Measurements from ENCODE around the gene TTC39C. TPM values are rescaled to one million over a fixed set of nuclear protein-coding genes. Genes with fewer than 3 reads are reported as not detected.

Gene TTC39C
- total RNA-seq, 1 donor from 2014 or later: 68.4 TPM

DNA sequence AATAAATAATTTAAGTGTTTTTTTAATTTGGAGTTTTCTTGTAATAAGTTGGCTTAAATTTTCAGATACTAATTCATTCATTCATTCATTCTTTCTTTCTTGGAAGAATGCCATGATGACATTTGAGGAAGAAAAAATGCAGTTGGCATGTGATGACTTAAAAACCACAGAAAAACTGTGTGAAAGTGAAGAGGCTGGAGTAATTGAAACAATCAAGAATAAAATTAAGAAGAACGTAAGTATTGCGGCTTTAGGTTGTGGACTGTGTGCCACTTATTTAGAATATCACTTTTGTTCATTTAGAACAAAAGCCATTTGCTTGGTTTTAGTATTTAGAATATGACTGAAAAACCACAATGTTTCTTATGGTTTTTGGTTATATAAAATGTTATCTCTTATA lies 51.4 kb downstream of the TTC39C start:
- ChIA-PET CTCF (no interaction called here), POLR2A (no interaction called here)
- H3K27me3 Mint-ChIP-seq: no peaks in the 10 kb centered on the region
- no peak overlapping the region for H3K4me3 Mint-ChIP-seq
- no peak overlapping the region for H3K27ac Mint-ChIP-seq
- intact Hi-C loops (cut with micrococcal nuclease): no loop called here
- no peak for DNase-seq
- no peaks in the 10 kb centered on the region for H3K9me3 Mint-ChIP-seq
- peaks cover 47% of the 10 kb centered on the region for H3K36me3 Mint-ChIP-seq (ENCODE audit: low read depth)
- no peak for ATAC-seq (ENCODE audit: low read depth)
- peaks cover 21% of the 10 kb centered on the region for H3K4me1 Mint-ChIP-seq
- TF ChIP-seq, protein P1, sequence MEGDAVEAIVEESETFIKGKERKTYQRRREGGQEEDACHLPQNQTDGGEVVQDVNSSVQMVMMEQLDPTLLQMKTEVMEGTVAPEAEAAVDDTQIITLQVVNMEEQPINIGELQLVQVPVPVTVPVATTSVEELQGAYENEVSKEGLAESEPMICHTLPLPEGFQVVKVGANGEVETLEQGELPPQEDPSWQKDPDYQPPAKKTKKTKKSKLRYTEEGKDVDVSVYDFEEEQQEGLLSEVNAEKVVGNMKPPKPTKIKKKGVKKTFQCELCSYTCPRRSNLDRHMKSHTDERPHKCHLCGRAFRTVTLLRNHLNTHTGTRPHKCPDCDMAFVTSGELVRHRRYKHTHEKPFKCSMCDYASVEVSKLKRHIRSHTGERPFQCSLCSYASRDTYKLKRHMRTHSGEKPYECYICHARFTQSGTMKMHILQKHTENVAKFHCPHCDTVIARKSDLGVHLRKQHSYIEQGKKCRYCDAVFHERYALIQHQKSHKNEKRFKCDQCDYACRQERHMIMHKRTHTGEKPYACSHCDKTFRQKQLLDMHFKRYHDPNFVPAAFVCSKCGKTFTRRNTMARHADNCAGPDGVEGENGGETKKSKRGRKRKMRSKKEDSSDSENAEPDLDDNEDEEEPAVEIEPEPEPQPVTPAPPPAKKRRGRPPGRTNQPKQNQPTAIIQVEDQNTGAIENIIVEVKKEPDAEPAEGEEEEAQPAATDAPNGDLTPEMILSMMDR (IDR thresholded peaks at IDR 0.05): no peak

DNA sequence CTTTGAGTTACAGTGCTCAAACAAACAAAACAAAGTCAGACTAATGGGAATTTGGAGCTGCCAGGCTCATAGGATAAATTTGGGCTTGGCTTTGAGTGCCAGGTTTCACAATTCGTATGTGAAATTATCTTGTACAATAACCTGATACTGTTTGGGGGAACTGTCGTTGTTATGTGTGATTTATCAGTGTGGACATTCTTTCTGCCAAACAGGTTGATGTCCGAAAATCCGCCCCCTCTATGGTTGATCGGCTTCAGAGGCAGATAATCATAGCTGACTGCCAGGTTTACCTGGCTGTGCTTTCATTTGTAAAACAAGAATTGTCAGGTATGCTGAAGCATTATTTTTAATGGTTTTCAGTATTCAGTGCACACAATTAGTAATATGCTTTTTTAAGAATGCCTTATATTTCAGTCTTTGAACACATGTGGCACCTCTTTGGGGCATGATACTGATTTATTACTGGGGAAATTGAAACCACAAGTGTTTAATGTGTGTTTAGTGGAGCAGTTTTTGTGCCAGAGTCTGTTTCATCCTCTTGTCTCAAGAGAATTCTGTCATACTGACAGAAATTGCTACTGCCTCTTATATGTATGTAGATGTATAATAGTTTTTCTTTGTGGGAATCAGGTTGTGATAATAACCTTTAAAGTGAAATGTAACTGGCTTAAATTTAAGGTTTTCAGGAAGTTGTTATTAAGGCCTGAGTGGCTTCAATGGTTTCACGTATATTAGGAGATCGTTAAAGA lies 54.6 kb downstream of the TTC39C start:
- Mint-ChIP-seq H3K4me3 (no peak overlapping the region), H3K4me1 (peaks cover 8% of the 10 kb centered on the region), H3K27me3 (no peaks in the 10 kb centered on the region), H3K27ac (no peak overlapping the region), H3K36me3 (ENCODE audit: low read depth) (peaks cover 70% of the 10 kb centered on the region), H3K9me3 (no peaks in the 10 kb centered on the region)
- CTCF ChIA-PET: no interaction called here
- TF ChIP-seq, protein P1 (IDR thresholded peaks at IDR 0.05): no peak
- ATAC-seq (ENCODE audit: low read depth) (no peak), DNase-seq (no peak)
- POLR2A ChIA-PET: no interaction called here
- intact Hi-C loops (cut with micrococcal nuclease): no loop called here

DNA sequence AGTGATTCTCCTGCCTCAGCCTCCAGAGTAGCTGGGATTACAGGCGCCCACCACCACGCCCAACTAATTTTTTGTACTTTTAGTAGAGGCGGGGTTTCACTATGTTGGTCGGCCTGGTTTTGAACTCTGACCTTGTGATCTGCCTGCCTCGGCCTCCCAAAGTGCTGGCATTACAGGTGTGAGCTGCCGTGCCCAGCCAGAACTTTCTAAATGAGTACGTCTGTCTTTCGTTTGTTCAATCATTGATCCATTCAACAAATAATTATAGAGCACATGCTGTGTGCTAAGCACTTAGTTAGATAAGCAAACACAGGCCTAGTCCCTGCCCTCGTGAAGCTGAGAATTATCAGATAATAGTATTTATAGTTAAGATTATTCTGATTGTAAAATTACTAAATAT lies 56.5 kb downstream of the TTC39C start:
- Mint-ChIP-seq H3K4me1 (peaks cover 8% of the 10 kb centered on the region), H3K36me3 (ENCODE audit: low read depth) (peaks cover 67% of the 10 kb centered on the region), H3K27ac (no peak overlapping the region), H3K9me3 (peaks cover 4% of the 10 kb centered on the region), H3K27me3 (no peaks in the 10 kb centered on the region), H3K4me3 (no peak overlapping the region)
- DNase-seq (no peak), ATAC-seq (ENCODE audit: low read depth) (no peak)
- CTCF ChIA-PET: interaction anchor here (1.0 kb wide), 1 partner anchor 49 kb away, joined by 4 read pairs; no protein-coding TSS in a partner anchor
- POLR2A ChIA-PET: no interaction called here
- TF ChIP-seq, protein P1 (IDR thresholded peaks at IDR 0.05): no peak
- intact Hi-C loops (cut with micrococcal nuclease): no loop called here

DNA sequence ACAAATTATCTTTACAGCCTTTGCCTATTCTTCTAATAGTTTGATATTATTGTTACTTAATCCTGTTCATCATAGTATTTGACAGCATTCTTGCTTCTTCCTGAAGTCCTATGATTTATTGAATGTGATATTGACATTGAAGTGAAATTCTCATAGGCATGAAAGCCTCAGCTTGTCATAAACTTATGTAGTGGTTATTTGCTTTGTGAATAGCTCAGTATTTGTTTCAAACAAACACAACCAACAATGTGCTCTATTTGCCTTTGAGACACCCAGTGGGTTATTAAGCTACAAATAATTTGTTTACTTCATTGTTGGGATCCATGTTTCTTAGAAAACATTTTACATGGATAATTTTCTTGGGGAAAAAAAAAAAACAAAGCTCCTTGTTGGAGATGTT lies 57.2 kb downstream of the TTC39C start:
- H3K27ac Mint-ChIP-seq: no peak overlapping the region

DNA sequence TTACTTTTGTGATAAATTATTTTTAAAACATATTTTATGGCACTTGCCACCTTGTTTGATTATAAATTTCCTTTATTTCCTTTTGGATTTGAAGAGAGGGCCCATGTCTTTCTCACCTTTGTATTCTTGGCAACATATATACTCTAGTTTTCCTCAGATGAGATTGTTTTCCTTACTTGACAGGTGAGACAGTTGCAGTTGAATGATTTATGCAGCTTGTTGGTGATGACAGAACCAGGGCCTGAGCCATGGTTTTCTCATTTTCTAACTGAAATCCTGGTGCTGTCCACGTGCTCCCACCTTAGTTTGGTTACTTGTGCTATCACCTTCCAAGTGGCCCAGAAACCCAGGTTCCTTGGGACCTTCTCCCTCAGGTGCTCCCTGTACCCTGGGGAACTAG lies 58.2 kb downstream of the TTC39C start:
- ChIA-PET POLR2A (interaction anchor here (0.7 to 1.0 kb wide), 2 partner anchors 9 to 10 kb away, joined by 3 read pairs; no protein-coding TSS in a partner anchor), CTCF (no interaction called here)
- Mint-ChIP-seq H3K4me3 (no peak overlapping the region), H3K9me3 (peaks cover 4% of the 10 kb centered on the region), H3K27ac (no peak overlapping the region), H3K36me3 (ENCODE audit: low read depth) (peaks cover 64% of the 10 kb centered on the region), H3K27me3 (no peaks in the 10 kb centered on the region), H3K4me1 (peaks cover 11% of the 10 kb centered on the region)
- DNase-seq (no peak), ATAC-seq (ENCODE audit: low read depth) (no peak)
- intact Hi-C loops (cut with micrococcal nuclease): no loop called here
- TF ChIP-seq, protein P1 (IDR thresholded peaks at IDR 0.05): no peak

More for the DNA sequence above, 57.2 kb downstream of the TTC39C start:
- H3K36me3 Mint-ChIP-seq (ENCODE audit: low read depth): peaks cover 67% of the 10 kb centered on the region
- TF ChIP-seq, protein P1 (IDR thresholded peaks at IDR 0.05): no peak
- H3K4me3 Mint-ChIP-seq: no peak overlapping the region
- DNase-seq (no peak), ATAC-seq (ENCODE audit: low read depth) (no peak)
- POLR2A ChIA-PET: interaction anchor here (0.7 kb wide), 1 partner anchor 16 kb away, joined by 5 read pairs; no protein-coding TSS in a partner anchor
- no peaks in the 10 kb centered on the region for H3K27me3 Mint-ChIP-seq
- peaks cover 4% of the 10 kb centered on the region for H3K9me3 Mint-ChIP-seq
- peaks cover 11% of the 10 kb centered on the region for H3K4me1 Mint-ChIP-seq
- intact Hi-C loops (cut with micrococcal nuclease): no loop called here
- CTCF ChIA-PET: interaction anchor here (1.0 kb wide), 1 partner anchor 10 kb away, joined by 4 read pairs; no protein-coding TSS in a partner anchor
